NOMO-1 (cell line): ENCODE measurements around the gene KCNE5.
"Not testable (repeated sequence)": the region's sequence is repeated elsewhere in the genome, so short reads cannot be mapped to it uniquely, and the experiment has no call there.

Experiments used
- DNase-seq, 2 experiments: peaks; one replicate each; lab custom pipeline; 2025; ENCODE audit not compliant: unreplicated experiment in 2 of 2; lab: John Stamatoyannopoulos, UW

Gene KCNE5, protein sequence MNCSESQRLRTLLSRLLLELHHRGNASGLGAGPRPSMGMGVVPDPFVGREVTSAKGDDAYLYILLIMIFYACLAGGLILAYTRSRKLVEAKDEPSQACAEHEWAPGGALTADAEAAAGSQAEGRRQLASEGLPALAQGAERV

DNA sequence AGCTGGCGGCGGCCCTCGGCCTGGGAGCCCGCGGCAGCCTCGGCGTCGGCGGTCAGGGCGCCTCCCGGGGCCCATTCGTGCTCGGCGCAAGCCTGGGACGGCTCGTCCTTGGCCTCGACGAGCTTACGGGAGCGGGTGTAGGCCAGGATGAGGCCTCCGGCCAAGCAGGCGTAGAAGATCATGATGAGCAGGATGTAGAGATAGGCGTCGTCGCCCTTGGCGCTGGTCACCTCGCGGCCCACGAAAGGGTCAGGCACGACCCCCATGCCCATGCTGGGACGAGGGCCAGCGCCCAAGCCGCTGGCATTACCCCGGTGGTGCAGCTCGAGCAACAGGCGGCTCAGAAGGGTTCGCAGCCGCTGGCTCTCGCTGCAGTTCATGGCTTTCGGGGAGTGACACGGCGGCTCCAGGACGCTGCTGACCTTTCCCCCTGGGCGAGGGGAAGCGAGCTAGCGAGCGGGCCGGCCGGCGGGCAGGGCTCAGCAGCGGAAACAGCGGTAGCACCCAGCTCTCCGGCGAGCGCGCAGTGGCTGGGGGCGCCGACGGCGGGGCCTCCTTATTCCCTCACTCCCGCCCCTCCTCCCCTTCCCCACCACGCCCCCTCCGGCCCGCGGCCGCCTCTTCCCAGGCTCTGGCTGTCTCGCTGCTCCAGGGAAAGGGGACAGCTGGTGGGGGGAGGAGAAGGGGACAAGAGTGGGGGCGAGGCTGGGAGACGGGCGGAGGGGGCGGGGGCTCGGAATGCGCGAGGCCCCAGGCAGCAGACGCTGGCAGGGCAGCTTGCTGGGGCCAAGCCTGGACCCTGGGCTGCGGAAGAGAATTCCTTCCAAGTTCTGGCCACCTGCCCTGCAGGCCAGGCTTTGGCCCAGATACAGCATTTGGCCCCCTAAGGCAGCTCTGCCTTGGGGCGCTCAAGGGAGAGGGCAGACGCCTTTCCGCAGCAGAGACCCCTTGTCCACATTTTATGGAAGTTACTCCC is at the start of gene KCNE5:
Gene KCNE5, minus strand, starts transcription at position 532 of the 976 bp plus-strand sequence. Its CDS starts 152 bp downstream, at position 380.
- DNase-seq, result no peak

DNA sequence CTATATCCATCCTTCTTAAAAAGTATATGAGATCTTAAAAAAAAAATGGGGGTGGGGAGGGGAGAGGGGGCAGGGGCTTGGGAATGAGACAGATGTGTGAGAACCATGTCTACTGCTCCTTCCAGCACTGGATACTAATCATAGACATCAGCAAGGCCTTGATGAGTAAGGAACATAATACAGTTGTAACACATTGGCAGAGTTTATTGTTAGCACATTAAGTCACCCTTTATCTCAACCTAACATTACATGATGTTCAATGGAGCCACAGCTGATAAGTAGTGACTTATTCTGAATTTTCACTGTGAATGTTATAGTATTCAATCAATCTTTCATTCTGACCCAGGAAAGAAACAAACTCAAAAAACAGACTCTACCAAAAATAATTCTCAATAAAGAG is 47.3 kb upstream of the KCNE5 start:
- no peak for DNase-seq

DNA sequence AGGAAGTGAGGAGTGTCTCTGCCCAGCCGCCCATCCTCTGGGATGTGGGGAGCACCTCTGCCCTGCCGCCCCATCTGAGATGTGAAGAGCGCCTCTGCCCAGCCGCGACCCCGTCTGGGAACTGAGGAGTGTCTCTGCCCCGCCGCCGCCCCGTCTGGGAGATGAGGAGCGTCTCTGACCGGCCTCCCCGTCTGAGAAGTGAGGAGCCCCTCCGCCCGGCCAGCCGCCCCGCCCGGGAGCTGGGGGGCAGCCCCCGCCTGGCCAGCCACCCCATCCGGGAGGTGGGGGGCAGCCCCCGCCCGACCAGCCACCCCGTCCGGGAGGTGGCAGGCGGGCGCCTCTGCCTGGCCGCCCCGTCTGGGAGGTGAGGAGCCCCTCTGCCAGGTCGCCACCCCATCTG is 46.2 kb upstream of the KCNE5 start:
- DNase-seq, result not testable (repeated sequence)

DNA sequence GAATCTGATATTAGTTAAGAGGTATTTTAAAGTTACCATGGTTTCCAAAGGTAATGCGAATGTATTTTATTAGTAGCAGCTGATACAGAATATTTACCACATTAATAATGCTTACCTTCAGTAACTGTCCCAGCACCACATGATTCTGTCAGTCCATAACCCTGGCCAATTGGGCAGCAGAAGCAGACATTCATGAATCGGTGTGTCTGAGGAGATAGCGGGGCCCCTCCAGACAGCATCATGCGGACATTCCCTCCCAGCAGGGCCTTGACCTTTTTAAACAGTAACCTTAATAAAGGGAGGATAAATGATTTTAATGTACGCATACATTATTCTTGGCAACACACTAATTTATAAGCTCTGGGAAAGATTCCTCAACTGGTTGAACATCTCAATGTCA is 43.0 kb upstream of the KCNE5 start:
- no peak for DNase-seq

DNA sequence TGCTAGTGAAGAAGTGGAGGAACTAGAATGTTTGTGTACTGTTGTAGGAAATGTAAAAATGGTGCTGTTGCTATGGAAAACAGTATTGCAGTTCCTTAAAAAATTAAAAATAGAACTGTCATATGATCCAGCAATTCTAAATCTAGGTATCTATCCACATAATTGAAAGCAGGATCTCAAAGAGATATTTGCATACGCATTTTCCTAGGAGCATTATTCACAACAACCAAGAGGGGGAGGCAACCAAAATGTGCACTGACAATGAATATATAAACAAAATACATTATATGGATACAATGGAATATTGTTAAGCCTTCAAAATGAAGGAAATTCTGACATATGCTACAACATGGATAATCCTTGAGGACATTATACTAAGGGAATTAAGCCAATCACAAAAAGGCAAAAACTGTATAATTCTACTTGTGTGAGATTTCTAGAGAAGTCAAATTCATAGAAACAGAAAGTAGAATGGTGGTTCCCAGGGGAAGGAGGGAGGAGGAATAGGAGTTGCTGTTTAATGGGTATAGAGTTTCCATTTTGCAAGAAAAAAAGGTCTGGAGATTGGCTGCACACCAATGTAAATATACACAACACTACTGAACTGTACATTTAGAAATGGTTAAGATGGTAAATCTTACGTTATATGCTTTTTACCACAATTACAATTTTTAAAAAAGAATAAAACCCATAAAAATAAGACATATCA is 35.6 kb upstream of the KCNE5 start:
- DNase-seq, result no peak

DNA sequence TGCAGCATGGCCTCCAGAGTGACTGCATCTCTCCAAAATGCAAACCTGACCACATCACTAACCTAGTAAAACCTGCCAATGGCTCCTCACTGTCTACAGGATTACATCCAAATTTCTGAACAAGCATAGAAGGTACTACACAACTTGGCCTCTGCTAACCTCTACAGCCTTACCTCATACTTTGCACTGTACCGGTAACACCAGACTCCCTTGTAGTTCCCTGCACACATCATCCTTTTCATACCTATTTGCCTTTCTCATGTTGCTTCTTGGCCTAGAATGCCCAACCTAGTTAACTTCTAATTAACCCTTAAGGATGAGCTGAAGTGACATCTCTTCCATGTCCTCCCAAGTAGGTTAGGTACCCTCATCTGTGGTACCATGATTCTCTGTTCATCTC is 33.4 kb upstream of the KCNE5 start:
- no peak for DNase-seq

DNA sequence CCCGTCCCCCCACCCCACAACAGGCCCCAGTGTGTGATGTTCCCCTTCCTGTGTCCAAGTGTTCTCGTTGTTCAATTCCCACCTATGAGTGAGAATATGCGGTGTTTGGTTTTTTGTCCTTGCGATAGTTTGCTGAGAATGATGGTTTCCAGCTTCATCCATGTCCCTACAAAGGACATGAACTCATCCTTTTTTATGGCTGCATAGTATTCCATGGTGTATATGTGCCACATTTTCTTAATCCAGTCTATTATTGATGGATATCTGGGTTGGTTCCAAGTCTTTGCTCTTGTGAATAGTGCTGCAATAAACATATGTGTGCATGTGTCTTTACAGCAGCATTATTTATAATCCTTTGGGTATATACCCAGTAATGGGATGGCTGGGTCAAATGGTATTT is 32.4 kb upstream of the KCNE5 start:
- not testable (repeated sequence) for DNase-seq

DNA sequence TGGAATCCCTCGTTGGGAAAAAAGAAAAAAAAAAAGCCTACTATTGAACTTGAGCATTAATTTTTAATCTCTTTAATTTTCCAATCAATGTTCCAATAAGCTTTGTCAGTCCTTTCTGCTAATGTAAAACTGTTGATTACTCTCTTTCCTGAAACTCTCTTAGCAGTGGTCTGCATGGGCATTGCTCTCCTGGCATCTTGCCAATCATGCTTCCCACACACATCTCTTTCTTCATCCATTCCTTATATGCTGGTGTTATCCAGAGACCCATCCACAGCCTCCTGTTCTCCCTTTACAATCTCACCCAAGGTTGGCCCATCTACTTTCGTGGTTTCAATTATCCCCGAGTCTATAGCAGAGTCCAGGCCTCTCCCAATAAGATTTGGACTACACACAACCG is 31.8 kb upstream of the KCNE5 start:
- DNase-seq, result no peak

DNA sequence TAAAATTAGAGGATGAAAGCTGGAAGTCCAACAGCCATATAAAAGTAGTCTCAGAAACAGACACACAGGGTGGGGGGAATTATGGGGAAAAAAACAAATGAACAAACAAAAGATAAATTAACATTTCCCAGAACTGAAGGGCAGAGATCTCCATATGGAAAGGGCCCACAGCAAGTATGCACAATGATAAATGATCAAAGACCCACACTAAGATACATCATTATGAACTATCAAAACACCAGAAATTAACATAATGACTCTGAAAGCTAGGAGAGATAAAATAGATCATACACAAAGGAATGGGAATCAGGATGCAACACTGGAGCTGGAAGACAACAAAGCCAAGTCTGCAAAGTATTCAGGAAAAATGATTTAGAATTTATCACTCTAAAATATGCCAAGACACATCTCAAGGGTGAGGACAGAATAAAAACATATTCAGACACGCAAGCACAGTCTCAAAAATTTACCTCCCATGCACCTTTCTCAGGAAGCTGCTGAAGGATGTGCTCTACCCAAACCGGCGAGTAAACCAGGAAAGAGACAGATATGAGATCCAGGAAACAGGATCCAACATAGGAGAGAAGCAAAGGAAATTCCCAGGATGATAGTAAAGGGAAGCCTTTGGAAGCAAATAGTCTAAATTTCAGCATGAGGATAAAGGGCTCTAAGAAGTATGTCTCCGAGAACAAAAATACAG is 30.7 kb upstream of the KCNE5 start:
- no peak for DNase-seq

DNA sequence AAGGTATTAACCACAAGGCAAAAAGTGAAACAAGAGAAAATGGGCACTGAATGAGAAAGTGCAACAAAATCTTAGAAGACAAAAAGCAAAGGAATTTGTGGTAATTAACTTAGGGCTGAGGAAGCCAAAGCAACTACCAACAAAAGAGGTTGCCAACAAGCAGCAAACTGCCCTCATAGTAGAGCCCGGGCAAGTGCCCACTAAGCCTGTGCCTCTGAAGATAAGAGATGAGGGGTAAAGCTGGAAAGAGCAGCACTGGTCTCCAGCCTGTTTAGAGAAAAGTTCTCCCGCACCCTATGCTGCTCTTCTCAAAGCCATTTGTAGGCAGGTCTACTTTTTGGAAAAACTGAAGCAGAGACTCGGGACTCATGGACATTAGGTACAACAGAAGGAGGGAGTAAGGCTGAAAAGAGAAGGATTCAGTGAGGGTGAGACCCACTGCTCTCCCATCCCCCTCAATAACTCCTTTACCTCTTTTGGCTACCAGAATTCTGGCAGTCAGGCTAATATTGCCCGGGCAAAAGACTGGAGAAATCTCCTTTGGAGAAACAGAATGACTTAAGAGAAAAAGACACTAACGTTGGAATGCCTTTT is 29.6 kb upstream of the KCNE5 start:
- DNase-seq, result no peak

DNA sequence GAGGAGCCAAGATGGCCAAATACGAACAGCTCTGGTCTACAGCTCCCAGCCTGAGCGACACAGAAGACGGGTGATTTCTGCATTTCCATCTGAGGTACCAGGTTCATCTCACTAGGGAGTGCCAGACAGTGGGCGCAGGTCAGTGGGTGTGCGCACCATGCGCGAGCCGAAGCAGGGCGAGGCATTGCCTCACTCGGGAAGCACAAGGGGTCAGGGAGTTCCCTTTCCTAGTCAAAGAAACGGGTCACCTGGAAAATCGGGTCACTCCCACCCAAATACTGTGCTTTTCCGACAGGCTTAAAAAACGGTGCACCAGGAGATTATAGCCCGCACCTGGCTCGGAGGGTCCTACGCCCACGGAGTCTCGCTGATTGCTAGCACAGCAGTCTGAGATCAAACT is 19.7 kb upstream of the KCNE5 start:
- DNase-seq, result not testable (repeated sequence)

DNA sequence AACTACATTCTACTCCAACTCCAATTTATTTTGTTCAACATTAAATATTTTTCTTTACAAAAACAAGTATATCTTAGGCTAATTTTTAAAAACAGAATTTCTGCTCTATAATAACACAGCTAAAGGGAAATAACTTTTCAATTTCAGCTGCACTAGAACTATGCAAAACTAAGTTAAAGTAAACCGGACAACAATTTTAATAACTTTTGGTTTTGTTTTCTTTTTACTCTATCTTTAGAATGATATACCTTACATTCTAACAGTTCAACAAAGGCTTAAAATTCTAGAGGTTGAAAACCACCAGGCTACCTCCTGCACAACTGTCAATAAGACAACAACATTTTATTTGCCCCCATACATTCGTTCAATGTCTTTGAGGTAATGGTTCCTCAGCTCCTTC is 18.7 kb upstream of the KCNE5 start:
- DNase-seq, result no peak

DNA sequence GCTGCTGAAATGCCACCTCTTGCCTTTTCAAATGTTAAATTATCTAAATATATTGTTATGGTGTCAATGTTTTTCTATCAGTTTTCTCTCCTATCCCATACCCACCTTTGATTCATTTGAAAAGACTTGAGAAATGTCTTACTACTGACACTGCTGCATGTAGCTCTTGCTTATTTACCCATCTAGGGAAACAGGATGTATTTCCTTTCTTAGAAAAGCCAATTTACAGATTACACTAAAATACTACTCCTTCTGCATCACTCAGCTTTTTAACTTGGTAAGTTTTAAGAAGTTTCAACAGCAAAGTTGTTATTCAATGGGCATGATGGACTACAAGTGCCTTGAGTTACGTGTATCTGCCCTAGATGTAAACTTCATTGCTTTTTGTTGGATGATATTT is 13.2 kb upstream of the KCNE5 start:
- no peak for DNase-seq

DNA sequence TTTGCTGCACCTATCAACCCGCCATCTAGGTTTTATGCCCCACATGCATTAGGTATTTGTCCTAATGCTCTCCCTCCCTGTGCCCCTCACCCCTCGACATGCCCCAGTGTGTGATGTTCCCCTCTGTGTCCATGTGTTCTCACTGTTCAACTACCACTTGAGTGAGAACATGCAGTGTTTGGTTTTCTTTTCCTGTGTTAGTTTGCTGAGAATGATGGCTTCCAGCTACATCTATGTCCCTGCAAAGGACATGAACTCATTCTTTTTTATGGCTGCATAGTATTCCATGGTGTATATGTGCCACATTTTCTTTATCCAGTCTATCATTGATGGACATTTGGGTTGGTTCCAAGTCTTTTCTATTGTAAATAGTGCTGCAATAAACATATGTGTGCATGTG is 12.5 kb upstream of the KCNE5 start:
- not testable (repeated sequence) for DNase-seq

DNA sequence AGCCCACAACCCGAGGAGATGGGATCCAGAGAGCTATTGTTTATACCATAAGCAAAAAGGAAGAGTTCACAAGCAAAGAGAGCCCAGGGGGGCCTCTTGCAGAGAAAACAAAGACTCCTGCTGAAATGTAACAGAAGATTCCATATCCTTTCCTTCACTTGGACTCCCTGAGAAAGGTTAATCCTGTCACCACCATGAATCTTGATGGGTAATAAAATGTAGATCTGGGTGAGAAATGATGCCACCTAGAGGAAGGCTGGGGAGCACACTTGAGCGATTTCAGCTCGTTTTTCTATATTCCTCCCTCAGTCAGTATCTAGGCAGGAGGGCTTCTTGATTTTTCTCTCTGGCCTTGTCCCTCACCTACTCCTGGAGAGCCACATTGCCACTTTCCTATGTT is 10.2 kb upstream of the KCNE5 start:
- DNase-seq, result peak in 1 of 2 experiments; percentile 30

DNA sequence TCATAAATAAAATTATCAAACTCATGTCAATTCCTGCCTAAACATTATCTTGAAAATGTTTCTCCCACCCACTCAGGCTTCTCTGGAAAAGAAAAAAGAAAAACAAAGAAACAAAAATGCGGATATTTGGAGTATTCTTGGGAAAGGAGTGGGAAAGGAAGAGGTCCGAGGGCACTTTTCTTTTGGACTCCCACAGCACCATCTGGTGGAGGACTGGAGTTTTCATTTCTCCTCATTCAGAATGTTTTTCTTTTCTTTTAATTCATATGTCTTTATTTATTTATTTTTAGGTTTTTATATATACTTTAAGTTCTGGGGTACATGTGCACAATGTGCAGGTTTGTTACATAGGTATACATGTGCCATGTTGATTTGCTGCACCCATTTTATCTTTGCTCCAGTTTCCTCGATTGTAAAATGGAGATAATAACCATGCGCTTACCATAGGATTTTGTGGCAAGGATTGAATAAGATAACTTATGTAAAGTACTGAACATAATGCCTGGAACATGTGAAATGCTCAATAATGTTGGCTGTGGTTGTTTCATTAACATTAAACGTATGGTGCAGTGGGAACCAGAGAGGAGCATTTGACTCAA is 8.0 kb upstream of the KCNE5 start:
- no peak for DNase-seq

DNA sequence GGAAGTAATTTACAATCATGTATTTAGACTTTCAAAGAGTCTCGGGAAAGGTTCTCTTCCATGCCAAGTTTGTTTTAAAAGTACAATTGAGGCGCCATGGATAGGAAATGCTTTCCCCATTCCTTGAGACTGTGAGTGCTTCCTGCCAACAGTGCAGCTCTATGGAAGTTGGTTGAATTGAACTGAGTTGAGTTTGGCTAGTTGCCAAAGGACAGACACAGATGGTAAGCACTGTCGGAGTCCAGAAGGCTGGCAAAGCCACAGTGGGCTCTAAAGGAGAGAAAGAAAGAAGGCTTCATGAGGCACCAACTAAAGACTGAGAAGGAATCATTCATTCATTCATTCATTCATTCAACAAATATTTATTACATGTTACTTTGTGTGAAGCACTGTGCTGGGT is 4.3 kb upstream of the KCNE5 start:
- DNase-seq, result no peak

DNA sequence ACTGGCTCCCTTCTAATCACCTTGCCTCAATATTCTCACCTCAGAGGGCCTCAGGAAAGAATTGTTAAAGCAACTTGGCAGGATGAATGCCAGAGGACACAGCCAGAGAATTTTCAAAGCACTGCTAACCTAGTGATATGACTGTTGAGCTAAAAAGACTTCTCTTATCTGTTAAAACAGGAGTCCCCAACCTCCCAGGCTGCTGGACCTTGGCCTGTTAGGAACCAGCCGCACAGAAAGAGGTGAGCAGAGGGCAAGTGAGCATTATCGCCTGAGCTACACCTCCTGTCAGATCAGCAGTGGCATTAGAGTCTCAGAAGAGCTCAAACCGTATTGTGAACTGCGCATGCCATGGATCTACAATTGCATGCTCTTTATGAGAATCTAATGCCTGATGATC is 1.7 kb upstream of the KCNE5 start:
- DNase-seq, result no peak

DNA sequence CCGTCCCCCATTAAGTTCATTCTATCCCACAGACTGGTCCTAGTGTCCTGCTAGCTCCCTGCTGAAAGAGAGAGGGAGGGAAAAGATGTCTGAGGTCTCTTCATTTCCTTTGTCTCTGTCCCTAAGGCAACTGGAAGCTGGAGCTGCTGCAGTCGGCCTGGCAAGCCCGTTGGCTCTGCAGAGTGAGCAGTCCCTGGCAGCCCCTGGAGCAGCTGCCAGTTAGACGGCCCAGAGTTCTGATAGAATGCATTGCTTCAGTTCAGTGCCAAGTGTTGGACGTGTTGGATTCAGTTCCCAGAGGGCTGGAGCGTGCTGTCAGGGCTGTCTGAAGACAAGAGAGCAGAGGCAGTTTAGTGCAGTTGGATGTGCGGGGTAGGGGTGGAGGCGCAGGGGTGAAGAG is 975 bp downstream of the KCNE5 start:
- no peak for DNase-seq

DNA sequence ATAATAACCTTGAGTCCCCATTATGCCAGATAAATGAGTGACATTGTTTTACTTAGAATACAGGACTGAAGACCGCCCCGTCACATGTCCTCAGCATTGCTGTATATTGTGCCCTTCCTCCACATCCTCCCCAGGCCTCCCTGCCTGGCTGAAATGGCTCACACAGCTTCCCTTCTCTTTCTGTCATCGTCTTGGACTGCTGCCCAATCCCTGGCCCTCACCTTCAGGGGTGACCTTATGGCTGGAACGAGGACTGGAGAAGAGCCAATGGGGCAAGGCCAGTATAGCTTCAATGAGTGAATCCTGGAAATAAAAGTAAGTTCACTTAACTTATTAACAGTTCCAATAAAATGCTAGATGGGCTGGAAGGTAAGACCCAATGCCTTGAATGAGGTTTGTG is 2.7 kb downstream of the KCNE5 start:
- no peak for DNase-seq
